ENCODE data around the gene APOE. TPM values are rescaled to one million over a fixed set of nuclear protein-coding genes. Genes with fewer than 3 reads are reported as not detected.

APOE gene
- total and polyA plus RNA-seq, 2 of the 13 experiments (the other 11 are each of a cell fraction or from before 2014, with no cell fraction given), result 1,328 to 1,470 TPM

DNA sequence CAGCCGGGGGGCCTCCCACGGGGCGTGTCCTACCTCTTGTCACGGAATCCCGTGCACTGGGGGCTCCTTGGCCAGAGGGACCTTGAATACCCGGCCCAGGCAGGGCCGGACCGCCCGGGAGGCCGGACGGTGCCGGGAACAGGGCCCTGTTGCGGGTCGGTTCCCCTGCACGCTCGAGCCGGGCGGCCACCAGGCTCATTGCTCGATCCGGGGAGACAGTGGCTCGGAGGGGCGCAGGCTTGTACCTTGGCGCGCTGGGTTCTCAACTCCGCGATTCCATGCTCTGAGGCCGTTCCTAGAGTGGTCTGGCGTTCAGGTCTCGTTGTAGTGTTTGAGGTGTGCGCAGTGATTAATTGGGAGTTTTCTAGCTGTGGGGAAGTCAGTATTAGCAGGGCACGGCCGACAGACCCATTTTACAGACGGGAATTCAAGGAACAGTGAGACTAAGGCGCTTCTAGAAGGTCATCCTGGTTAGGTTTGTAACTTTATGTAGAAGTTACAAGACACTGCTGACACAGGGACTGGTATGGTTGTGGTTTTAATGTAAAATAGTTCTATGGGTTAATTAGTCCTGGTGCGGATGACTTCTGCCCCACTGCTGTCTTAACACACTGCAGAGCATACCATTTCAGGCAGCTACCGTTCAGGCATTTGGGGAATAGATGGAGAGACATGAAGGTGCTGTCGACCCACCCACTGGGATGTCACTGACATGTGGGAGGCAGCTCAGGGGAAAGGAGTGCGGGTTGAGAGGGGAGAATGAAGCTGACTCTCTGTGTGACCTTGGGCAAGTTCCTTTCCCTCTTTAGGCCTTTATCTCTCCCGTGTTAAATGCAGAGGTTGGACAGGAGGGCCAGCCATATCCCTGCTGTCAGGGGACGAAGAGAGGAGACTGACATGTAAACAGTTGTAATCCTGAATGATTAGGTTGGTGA lies 50.2 kb downstream of the APOE start (continued):
- TF ChIP-seq NR2F2 (IDR thresholded peaks at IDR 0.05; ENCODE audit: borderline replicate concordance, low read depth) (no peak), ZNF501 (CRISPR knock-in tag; IDR thresholded peaks at IDR 0.05) (peak; percentile 0; the same call in 1 of the 2 replicates), MAFF (IDR thresholded peaks at IDR 0.05; ENCODE audit: low read depth, low read length) (no peak), TGIF2 (CRISPR knock-in tag; IDR thresholded peaks at IDR 0.05) (0 out of 2 replicates have a peak, but pooled peaks have one; percentile 21), TCF7 (IDR thresholded peaks at IDR 0.05; ENCODE audit: low read depth) (no peak), ZNF678 (CRISPR knock-in tag; IDR thresholded peaks at IDR 0.05) (no peak)
- TF ChIP-seq, protein P1, sequence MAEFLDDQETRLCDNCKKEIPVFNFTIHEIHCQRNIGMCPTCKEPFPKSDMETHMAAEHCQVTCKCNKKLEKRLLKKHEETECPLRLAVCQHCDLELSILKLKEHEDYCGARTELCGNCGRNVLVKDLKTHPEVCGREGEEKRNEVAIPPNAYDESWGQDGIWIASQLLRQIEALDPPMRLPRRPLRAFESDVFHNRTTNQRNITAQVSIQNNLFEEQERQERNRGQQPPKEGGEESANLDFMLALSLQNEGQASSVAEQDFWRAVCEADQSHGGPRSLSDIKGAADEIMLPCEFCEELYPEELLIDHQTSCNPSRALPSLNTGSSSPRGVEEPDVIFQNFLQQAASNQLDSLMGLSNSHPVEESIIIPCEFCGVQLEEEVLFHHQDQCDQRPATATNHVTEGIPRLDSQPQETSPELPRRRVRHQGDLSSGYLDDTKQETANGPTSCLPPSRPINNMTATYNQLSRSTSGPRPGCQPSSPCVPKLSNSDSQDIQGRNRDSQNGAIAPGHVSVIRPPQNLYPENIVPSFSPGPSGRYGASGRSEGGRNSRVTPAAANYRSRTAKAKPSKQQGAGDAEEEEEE (CRISPR knock-in tag; IDR thresholded peaks at IDR 0.05; ENCODE audit: borderline replicate concordance), result no peak
- TF ChIP-seq, protein P2, sequence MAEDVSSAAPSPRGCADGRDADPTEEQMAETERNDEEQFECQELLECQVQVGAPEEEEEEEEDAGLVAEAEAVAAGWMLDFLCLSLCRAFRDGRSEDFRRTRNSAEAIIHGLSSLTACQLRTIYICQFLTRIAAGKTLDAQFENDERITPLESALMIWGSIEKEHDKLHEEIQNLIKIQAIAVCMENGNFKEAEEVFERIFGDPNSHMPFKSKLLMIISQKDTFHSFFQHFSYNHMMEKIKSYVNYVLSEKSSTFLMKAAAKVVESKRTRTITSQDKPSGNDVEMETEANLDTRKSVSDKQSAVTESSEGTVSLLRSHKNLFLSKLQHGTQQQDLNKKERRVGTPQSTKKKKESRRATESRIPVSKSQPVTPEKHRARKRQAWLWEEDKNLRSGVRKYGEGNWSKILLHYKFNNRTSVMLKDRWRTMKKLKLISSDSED (CRISPR knock-in tag; IDR thresholded peaks at IDR 0.05), result no peak
- TF ChIP-seq, protein P3, sequence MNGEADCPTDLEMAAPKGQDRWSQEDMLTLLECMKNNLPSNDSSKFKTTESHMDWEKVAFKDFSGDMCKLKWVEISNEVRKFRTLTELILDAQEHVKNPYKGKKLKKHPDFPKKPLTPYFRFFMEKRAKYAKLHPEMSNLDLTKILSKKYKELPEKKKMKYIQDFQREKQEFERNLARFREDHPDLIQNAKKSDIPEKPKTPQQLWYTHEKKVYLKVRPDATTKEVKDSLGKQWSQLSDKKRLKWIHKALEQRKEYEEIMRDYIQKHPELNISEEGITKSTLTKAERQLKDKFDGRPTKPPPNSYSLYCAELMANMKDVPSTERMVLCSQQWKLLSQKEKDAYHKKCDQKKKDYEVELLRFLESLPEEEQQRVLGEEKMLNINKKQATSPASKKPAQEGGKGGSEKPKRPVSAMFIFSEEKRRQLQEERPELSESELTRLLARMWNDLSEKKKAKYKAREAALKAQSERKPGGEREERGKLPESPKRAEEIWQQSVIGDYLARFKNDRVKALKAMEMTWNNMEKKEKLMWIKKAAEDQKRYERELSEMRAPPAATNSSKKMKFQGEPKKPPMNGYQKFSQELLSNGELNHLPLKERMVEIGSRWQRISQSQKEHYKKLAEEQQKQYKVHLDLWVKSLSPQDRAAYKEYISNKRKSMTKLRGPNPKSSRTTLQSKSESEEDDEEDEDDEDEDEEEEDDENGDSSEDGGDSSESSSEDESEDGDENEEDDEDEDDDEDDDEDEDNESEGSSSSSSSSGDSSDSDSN (CRISPR knock-in tag; IDR thresholded peaks at IDR 0.05), result peak; percentile 42; the same call in 1 of the 2 replicates
- TF ChIP-seq, protein P4, sequence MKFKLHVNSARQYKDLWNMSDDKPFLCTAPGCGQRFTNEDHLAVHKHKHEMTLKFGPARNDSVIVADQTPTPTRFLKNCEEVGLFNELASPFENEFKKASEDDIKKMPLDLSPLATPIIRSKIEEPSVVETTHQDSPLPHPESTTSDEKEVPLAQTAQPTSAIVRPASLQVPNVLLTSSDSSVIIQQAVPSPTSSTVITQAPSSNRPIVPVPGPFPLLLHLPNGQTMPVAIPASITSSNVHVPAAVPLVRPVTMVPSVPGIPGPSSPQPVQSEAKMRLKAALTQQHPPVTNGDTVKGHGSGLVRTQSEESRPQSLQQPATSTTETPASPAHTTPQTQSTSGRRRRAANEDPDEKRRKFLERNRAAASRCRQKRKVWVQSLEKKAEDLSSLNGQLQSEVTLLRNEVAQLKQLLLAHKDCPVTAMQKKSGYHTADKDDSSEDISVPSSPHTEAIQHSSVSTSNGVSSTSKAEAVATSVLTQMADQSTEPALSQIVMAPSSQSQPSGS (CRISPR knock-in tag; IDR thresholded peaks at IDR 0.05), result no peak
- TF ChIP-seq, protein P5, sequence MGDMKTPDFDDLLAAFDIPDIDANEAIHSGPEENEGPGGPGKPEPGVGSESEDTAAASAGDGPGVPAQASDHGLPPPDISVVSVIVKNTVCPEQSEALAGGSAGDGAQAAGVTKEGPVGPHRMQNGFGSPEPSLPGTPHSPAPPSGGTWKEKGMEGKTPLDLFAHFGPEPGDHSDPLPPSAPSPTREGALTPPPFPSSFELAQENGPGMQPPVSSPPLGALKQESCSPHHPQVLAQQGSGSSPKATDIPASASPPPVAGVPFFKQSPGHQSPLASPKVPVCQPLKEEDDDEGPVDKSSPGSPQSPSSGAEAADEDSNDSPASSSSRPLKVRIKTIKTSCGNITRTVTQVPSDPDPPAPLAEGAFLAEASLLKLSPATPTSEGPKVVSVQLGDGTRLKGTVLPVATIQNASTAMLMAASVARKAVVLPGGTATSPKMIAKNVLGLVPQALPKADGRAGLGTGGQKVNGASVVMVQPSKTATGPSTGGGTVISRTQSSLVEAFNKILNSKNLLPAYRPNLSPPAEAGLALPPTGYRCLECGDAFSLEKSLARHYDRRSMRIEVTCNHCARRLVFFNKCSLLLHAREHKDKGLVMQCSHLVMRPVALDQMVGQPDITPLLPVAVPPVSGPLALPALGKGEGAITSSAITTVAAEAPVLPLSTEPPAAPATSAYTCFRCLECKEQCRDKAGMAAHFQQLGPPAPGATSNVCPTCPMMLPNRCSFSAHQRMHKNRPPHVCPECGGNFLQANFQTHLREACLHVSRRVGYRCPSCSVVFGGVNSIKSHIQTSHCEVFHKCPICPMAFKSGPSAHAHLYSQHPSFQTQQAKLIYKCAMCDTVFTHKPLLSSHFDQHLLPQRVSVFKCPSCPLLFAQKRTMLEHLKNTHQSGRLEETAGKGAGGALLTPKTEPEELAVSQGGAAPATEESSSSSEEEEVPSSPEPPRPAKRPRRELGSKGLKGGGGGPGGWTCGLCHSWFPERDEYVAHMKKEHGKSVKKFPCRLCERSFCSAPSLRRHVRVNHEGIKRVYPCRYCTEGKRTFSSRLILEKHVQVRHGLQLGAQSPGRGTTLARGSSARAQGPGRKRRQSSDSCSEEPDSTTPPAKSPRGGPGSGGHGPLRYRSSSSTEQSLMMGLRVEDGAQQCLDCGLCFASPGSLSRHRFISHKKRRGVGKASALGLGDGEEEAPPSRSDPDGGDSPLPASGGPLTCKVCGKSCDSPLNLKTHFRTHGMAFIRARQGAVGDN (CRISPR knock-in tag; IDR thresholded peaks at IDR 0.05), result peak; percentile 61
- TF ChIP-seq, protein P6, sequence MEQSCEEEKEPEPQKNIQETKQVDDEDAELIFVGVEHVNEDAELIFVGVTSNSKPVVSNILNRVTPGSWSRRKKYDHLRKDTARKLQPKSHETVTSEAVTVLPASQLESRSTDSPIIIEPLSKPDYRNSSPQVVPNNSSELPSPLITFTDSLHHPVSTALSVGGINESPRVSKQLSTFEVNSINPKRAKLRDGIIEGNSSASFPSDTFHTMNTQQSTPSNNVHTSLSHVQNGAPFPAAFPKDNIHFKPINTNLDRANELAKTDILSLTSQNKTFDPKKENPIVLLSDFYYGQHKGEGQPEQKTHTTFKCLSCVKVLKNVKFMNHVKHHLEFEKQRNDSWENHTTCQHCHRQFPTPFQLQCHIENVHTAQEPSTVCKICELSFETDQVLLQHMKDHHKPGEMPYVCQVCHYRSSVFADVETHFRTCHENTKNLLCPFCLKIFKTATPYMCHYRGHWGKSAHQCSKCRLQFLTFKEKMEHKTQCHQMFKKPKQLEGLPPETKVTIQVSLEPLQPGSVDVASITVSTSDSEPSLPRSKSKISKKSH (CRISPR knock-in tag; IDR thresholded peaks at IDR 0.05; ENCODE audit: borderline replicate concordance), result peak; percentile 37
- TF ChIP-seq, protein P7, sequence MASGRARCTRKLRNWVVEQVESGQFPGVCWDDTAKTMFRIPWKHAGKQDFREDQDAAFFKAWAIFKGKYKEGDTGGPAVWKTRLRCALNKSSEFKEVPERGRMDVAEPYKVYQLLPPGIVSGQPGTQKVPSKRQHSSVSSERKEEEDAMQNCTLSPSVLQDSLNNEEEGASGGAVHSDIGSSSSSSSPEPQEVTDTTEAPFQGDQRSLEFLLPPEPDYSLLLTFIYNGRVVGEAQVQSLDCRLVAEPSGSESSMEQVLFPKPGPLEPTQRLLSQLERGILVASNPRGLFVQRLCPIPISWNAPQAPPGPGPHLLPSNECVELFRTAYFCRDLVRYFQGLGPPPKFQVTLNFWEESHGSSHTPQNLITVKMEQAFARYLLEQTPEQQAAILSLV (CRISPR knock-in tag; IDR thresholded peaks at IDR 0.05; ENCODE audit: borderline replicate concordance), result no peak

All from HepG2 (cell line).